SK-N-MC (cell line): ENCODE results near the gene CDC45.

Experiments used
- EZH2 ChIP-seq: fragments of 200-600 bp; sonication (generic); IDR thresholded peaks from one replicate; pipeline ENCODE4 v1.6.1; 2017; ENCODE audit warnings: antibody characterized with exemption
- FOXP2 ChIP-seq: optimal IDR thresholded peaks from 2 replicates; pipeline ENCODE3; 2011; ENCODE audit warnings: mild to moderate bottlenecking, moderate library complexity; ENCODE audit not compliant: insufficient read depth; ENCODE audit errors: extremely low read length, control extremely low read depth
- POLR2AphosphoS5 ChIP-seq: IDR thresholded peaks from 2 replicates; pipeline ENCODE4 v1.6.1; 2012; ENCODE audit warnings: mild to moderate bottlenecking, low read depth, low read length, borderline replicate concordance

DNA sequence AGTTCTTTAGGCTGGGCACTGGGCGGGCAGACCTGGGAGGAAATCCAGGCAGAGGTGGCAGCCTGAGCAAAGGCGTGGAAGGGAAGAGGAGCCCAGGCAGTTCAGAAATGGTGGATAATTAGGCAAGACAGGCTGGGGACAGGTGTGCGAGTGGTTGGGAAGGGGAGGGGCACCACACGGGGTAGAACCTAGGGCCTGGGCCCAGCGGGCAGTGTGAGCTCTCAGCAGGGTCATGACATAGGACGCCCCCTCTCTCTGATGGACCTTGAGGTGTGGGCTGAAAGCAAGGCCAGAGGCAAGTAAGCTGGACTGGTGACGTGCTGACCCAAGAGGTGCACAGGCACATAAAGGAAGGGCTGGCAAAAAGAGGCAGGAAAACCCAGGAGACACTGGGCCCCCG is 7.5 kb upstream of the CDC45 start:
- no peak for TF ChIP-seq POLR2AphosphoS5
- no peak for TF ChIP-seq EZH2
- TF ChIP-seq FOXP2, result no peak
